ENCODE measurements around the gene COL23A1. TPM values are rescaled to one million over a fixed set of nuclear protein-coding genes. Genes with fewer than 3 reads are reported as not detected.
A peak's percentile ranks its signal among the peaks of the same experiment; 100 is the strongest.

The COL23A1 gene
- total RNA-seq, 1 experiment from 2014 or later: 15.0 TPM

GRCh38 chr5:178280631-178281030 is 309.6 kb downstream of the COL23A1 start:
- peaks cover 15% of the 10 kb centered on the region for H3K9me3 Mint-ChIP-seq
- CTCF ChIA-PET: interaction anchor here (0.6 to 3.5 kb wide), 22 partner anchors 10 to 863 kb away, joined by 3 to 34 read pairs (median 4); partner anchors contain the start of gene COL23A1
- ATAC-seq (no peak), DNase-seq (ENCODE audit: low spot score) (no peak)
- H3K27me3 Mint-ChIP-seq (ENCODE audit: low read depth): peaks cover 8% of the 10 kb centered on the region
- peaks cover 4% of the 10 kb centered on the region for H3K4me1 Mint-ChIP-seq
- no peak overlapping the region for H3K27ac Mint-ChIP-seq
- POLR2A ChIA-PET: no interaction called here
- H3K36me3 Mint-ChIP-seq: peaks cover 5% of the 10 kb centered on the region; the same call in 1 of the 2 replicates
- no peak overlapping the region for H3K4me3 Mint-ChIP-seq
- TF ChIP-seq SMAD4 (CRISPR knock-in tag; IDR thresholded peaks at IDR 0.05): no peak
- TF ChIP-seq RORB (CRISPR knock-in tag; IDR thresholded peaks at IDR 0.05): no peak
- no peak for TF ChIP-seq TEAD4 (CRISPR knock-in tag; IDR thresholded peaks at IDR 0.05)
- TF ChIP-seq ZNF671 (CRISPR knock-in tag; IDR thresholded peaks at IDR 0.05): no peak
- no peak for TF ChIP-seq CDX4 (CRISPR knock-in tag; IDR thresholded peaks at IDR 0.05; ENCODE audit: borderline replicate concordance)
- no peak for TF ChIP-seq NR3C1 (CRISPR knock-in tag; conservative IDR thresholded peaks at IDR 0.05; ENCODE audit: low read depth)
- no peak for TF ChIP-seq MXD4 (CRISPR knock-in tag; IDR thresholded peaks at IDR 0.05; ENCODE audit: borderline replicate concordance)
- no peak for TF ChIP-seq HMGA2 (CRISPR knock-in tag; IDR thresholded peaks at IDR 0.05)
- TF ChIP-seq AFF4 (CRISPR knock-in tag; IDR thresholded peaks at IDR 0.05; ENCODE audit: borderline replicate concordance): no peak
- no peak for TF ChIP-seq ZNF138 (CRISPR knock-in tag; conservative IDR thresholded peaks at IDR 0.05)
- no peak for TF ChIP-seq KAT7 (CRISPR knock-in tag; IDR thresholded peaks at IDR 0.05; ENCODE audit: borderline replicate concordance)
- TF ChIP-seq, protein P1, sequence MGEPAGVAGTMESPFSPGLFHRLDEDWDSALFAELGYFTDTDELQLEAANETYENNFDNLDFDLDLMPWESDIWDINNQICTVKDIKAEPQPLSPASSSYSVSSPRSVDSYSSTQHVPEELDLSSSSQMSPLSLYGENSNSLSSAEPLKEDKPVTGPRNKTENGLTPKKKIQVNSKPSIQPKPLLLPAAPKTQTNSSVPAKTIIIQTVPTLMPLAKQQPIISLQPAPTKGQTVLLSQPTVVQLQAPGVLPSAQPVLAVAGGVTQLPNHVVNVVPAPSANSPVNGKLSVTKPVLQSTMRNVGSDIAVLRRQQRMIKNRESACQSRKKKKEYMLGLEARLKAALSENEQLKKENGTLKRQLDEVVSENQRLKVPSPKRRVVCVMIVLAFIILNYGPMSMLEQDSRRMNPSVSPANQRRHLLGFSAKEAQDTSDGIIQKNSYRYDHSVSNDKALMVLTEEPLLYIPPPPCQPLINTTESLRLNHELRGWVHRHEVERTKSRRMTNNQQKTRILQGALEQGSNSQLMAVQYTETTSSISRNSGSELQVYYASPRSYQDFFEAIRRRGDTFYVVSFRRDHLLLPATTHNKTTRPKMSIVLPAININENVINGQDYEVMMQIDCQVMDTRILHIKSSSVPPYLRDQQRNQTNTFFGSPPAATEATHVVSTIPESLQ (CRISPR knock-in tag; IDR thresholded peaks at IDR 0.05): no peak

GRCh38 chr5:178279723-178280438 is 310.3 kb downstream of the COL23A1 start:
- Mint-ChIP-seq H3K36me3 (peaks cover 6% of the 10 kb centered on the region; the same call in 1 of the 2 replicates), H3K4me1 (peaks cover 4% of the 10 kb centered on the region), H3K27ac (peak overlapping the region; percentile 63; the same call in 1 of the 2 replicates), H3K9me3 (peaks cover 16% of the 10 kb centered on the region), H3K27me3 (ENCODE audit: low read depth) (peaks cover 8% of the 10 kb centered on the region), H3K4me3 (peak overlapping the region; percentile 41)
- POLR2A ChIA-PET: no interaction called here
- TF ChIP-seq, protein P2, sequence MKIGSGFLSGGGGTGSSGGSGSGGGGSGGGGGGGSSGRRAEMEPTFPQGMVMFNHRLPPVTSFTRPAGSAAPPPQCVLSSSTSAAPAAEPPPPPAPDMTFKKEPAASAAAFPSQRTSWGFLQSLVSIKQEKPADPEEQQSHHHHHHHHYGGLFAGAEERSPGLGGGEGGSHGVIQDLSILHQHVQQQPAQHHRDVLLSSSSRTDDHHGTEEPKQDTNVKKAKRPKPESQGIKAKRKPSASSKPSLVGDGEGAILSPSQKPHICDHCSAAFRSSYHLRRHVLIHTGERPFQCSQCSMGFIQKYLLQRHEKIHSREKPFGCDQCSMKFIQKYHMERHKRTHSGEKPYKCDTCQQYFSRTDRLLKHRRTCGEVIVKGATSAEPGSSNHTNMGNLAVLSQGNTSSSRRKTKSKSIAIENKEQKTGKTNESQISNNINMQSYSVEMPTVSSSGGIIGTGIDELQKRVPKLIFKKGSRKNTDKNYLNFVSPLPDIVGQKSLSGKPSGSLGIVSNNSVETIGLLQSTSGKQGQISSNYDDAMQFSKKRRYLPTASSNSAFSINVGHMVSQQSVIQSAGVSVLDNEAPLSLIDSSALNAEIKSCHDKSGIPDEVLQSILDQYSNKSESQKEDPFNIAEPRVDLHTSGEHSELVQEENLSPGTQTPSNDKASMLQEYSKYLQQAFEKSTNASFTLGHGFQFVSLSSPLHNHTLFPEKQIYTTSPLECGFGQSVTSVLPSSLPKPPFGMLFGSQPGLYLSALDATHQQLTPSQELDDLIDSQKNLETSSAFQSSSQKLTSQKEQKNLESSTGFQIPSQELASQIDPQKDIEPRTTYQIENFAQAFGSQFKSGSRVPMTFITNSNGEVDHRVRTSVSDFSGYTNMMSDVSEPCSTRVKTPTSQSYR (CRISPR knock-in tag; IDR thresholded peaks at IDR 0.05): no peak
- TF ChIP-seq ZMAT4 (CRISPR knock-in tag; IDR thresholded peaks at IDR 0.05) (no peak), MAX (CRISPR knock-in tag; IDR thresholded peaks at IDR 0.05) (peak; percentile 75), HMGXB4 (CRISPR knock-in tag; IDR thresholded peaks at IDR 0.05) (0 out of 2 replicates have a peak, but pooled peaks have one; percentile 53), E2F5 (CRISPR knock-in tag; IDR thresholded peaks at IDR 0.05) (0 out of 2 replicates have a peak, but pooled peaks have one; percentile 35)
- TF ChIP-seq, protein P3, sequence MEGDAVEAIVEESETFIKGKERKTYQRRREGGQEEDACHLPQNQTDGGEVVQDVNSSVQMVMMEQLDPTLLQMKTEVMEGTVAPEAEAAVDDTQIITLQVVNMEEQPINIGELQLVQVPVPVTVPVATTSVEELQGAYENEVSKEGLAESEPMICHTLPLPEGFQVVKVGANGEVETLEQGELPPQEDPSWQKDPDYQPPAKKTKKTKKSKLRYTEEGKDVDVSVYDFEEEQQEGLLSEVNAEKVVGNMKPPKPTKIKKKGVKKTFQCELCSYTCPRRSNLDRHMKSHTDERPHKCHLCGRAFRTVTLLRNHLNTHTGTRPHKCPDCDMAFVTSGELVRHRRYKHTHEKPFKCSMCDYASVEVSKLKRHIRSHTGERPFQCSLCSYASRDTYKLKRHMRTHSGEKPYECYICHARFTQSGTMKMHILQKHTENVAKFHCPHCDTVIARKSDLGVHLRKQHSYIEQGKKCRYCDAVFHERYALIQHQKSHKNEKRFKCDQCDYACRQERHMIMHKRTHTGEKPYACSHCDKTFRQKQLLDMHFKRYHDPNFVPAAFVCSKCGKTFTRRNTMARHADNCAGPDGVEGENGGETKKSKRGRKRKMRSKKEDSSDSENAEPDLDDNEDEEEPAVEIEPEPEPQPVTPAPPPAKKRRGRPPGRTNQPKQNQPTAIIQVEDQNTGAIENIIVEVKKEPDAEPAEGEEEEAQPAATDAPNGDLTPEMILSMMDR (IDR thresholded peaks at IDR 0.05): peak; percentile 74
- ATAC-seq: peak; percentile 91
- DNase-seq (ENCODE audit: low spot score): peak; percentile 95
- CTCF ChIA-PET: interaction anchor here (0.6 to 3.5 kb wide), 26 partner anchors 11 to 864 kb away, joined by 3 to 34 read pairs (median 4); partner anchors contain the start of gene COL23A1
